HG02678 (cell line): Measurements from ENCODE around the gene UNC79.

ENCODE experiments used
- ATAC-seq: cut with Tn5 transposase; IDR thresholded peaks from one replicate; pipeline ENCODE4 v1.9.1; 2021; ENCODE audit warnings: mild to moderate bottlenecking, moderate library complexity; ENCODE audit not compliant: unreplicated experiment

Gene UNC79

GRCh38 chr14:93705513-93706156 lies 274.9 kb downstream of the UNC79 start:
- ATAC-seq = no peak

GRCh38 chr14:93706360-93706955 lies 275.7 kb downstream of the UNC79 start:
- no peak for ATAC-seq

GRCh38 chr14:93707475-93707874 lies 276.7 kb downstream of the UNC79 start:
- ATAC-seq = no peak

- no peak for ATAC-seq
Observed at GRCh38 chr14:93708311-93708734, 277.6 kb downstream of the UNC79 start.

- no peak for ATAC-seq
Observed at GRCh38 chr14:93708800-93709199, 278.1 kb downstream of the UNC79 start.

- ATAC-seq = no peak
Observed at GRCh38 chr14:93709249-93709648, 278.5 kb downstream of the UNC79 start.

- no peak for ATAC-seq
Observed at GRCh38 chr14:93712079-93712837, 281.5 kb downstream of the UNC79 start.

GRCh38 chr14:93712838-93713724 lies 282.3 kb downstream of the UNC79 start:
- no peak for ATAC-seq

GRCh38 chr14:93713726-93714405 lies 283.1 kb downstream of the UNC79 start:
- ATAC-seq = no peak

- no peak for ATAC-seq
Observed at GRCh38 chr14:93714605-93715004, 283.9 kb downstream of the UNC79 start.

GRCh38 chr14:93715279-93715927 lies 284.7 kb downstream of the UNC79 start:
- no peak for ATAC-seq

GRCh38 chr14:93716002-93716745 lies 285.4 kb downstream of the UNC79 start:
- ATAC-seq = no peak

- no peak for ATAC-seq
Observed at GRCh38 chr14:93716746-93717667, 286.3 kb downstream of the UNC79 start.

GRCh38 chr14:93717668-93718320 lies 287.1 kb downstream of the UNC79 start:
- ATAC-seq = no peak

GRCh38 chr14:93719256-93719655 lies 288.5 kb downstream of the UNC79 start:
- no peak for ATAC-seq

- ATAC-seq = no peak
Observed at GRCh38 chr14:93720076-93720815, 289.5 kb downstream of the UNC79 start.

- ATAC-seq = no peak
Observed at GRCh38 chr14:93720981-93721483, 290.3 kb downstream of the UNC79 start.
